ENCODE results near the gene SCYL2. TPM values are rescaled to one million over a fixed set of nuclear protein-coding genes. Genes with fewer than 3 reads are reported as not detected.

Gene SCYL2
- 18.7 to 26.4 TPM (median 22.3 TPM) in 5 replicates for total RNA-seq (2022; extraction: Qiagen RNA extraction; ENCODE audit: low read depth)

GRCh38 chr12:100266835-100267602, at the start of gene SCYL2, which contains the start of gene DEPDC4:
Gene SCYL2 (plus strand): TSS chr12:100267177. CDS start chr12:100282971, 15,794 bp downstream.
Gene DEPDC4 (minus strand): TSS chr12:100267079. CDS start chr12:100267076, 3 bp downstream.

GRCh38 chr12:100356644-100357223, 89.8 kb downstream of the SCYL2 start, which contains the start of gene SLC17A8:
Gene SLC17A8 (plus strand): TSS chr12:100357074. CDS start chr12:100357392, 318 bp downstream.

Other genes with a start within 250 kb of the SCYL2 start
- gene BLTP3B, start 124.3 kb upstream of the SCYL2 start, total RNA-seq (2022; extraction: Qiagen RNA extraction; ENCODE audit: low read depth) = 12.0 to 16.0 TPM (median 13.7 TPM) in 5 replicates
- 20.5 to 32.5 TPM (median 27.1 TPM) in 5 replicates for gene ACTR6, start 66.4 kb upstream of the SCYL2 start, total RNA-seq (2022; extraction: Qiagen RNA extraction; ENCODE audit: low read depth)
- gene DEPDC4, start 98 bp upstream of the SCYL2 start, total RNA-seq (2022; extraction: Qiagen RNA extraction; ENCODE audit: low read depth) = 1.3 to 2.0 TPM (median 1.4 TPM) in 5 replicates
- gene SLC17A8, start 89.9 kb downstream of the SCYL2 start, total RNA-seq (2022; extraction: Qiagen RNA extraction; ENCODE audit: low read depth) = 0.05 TPM in 1 of 5 replicates, not detected in the others
- gene NR1H4, start 206.7 kb downstream of the SCYL2 start, total RNA-seq (2022; extraction: Qiagen RNA extraction; ENCODE audit: low read depth) = 0.08 to 0.10 TPM (median 0.08 TPM) in 3 of 5 replicates, not detected in the others

Measured in A549 treated with DMSO at 1 μM for 4 hours (cell line).